Mesodermal cell (in vitro differentiated cells): ENCODE measurements around the gene HBG1.

Experiments used
- H3K27ac ChIP-seq: 2 replicates; pipeline ENCODE4 v1.7.0; 2013; ENCODE audit warnings: mild to moderate bottlenecking, low read depth, low read length, moderate library complexity; ENCODE audit not compliant: severe bottlenecking
- H3K36me3 ChIP-seq: 2 replicates; pipeline ENCODE4 v1.7.1; 2013; ENCODE audit warnings: mild to moderate bottlenecking, low read length, moderate library complexity; ENCODE audit not compliant: control insufficient read depth, insufficient read depth
- H3K4me1 ChIP-seq: one replicate; pipeline ENCODE4 v1.7.1; 2013; ENCODE audit warnings: mild to moderate bottlenecking, low read length; ENCODE audit not compliant: insufficient read depth, control insufficient read depth, poor library complexity, severe bottlenecking
- H3K4me3 ChIP-seq: 2 replicates; pipeline ENCODE4 v1.7.0; 2013; ENCODE audit warnings: low read length, control low read depth, mild to moderate bottlenecking; ENCODE audit not compliant: insufficient read depth, poor library complexity, severe bottlenecking; ENCODE audit errors: extremely low read depth
- H3K9me3 ChIP-seq: 2 replicates; pipeline ENCODE4 v1.7.1; 2013; ENCODE audit warnings: mild to moderate bottlenecking, low read length, moderate library complexity; ENCODE audit not compliant: control insufficient read depth
- WGBS, 2 experiments: methylation state at CpG; one replicate each; pipeline ENCODE4 v1.1.5; 2013; ENCODE audit warnings: missing lambda C conversion rate in 2 of 2; ENCODE audit not compliant: insufficient coverage in 2 of 2; 5-methylcytosine and 5-hydroxymethylcytosine counted together

Gene HBG1

DNA sequence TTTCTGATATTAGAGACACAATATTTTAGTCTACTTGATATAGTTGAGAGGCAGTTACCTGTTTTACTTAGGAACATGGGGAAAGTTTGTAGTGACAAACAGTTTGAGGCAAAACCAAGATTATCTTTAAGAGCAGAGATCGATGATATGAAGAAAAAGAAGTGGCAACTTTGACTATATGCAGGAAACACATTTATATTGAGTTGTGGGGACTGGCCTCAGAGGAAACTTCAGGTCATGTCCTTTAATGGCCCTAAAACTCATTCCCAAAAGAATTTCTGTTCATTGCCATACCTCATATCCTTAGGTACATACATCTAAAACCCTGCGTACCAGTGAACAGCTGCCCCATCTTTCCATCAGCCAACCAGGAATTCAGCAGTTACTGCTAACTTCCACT is 4.5 kb downstream of the HBG1 start:
- Histone ChIP-seq H3K4me3 (no peak overlapping the region), H3K36me3 (no peaks in the 10 kb centered on the region), H3K4me1 (no peaks in the 10 kb centered on the region), H3K27ac (no peak overlapping the region), H3K9me3 (no peaks in the 10 kb centered on the region)
- 84 to 96% methylated on average over 2 of the region's 2 CpGs for WGBS, 2 experiments

DNA sequence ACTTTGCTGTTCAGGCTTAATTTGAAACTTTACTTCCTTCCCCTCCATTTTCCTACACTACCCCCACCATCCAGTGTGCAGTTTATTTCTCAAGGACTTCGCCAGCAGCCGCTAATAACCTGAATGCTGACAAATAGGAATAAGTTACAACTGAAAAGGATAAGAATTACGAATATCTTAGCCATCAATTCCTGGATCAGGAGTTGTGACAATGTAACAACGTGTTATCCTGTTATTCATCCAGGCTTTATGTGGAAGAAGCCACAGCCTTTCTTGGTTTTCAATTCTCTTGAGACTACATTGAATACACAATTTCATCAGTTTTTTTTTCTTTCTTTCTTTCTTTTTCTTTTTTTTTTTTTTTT is 5.9 kb downstream of the HBG1 start:
- Histone ChIP-seq H3K4me3 (no peak overlapping the region), H3K9me3 (no peaks in the 10 kb centered on the region), H3K4me1 (no peaks in the 10 kb centered on the region), H3K36me3 (no peaks in the 10 kb centered on the region), H3K27ac (no peak overlapping the region)
- WGBS, 2 experiments, result 80 to 83% methylated on average over 1 of the region's 4 CpGs

DNA sequence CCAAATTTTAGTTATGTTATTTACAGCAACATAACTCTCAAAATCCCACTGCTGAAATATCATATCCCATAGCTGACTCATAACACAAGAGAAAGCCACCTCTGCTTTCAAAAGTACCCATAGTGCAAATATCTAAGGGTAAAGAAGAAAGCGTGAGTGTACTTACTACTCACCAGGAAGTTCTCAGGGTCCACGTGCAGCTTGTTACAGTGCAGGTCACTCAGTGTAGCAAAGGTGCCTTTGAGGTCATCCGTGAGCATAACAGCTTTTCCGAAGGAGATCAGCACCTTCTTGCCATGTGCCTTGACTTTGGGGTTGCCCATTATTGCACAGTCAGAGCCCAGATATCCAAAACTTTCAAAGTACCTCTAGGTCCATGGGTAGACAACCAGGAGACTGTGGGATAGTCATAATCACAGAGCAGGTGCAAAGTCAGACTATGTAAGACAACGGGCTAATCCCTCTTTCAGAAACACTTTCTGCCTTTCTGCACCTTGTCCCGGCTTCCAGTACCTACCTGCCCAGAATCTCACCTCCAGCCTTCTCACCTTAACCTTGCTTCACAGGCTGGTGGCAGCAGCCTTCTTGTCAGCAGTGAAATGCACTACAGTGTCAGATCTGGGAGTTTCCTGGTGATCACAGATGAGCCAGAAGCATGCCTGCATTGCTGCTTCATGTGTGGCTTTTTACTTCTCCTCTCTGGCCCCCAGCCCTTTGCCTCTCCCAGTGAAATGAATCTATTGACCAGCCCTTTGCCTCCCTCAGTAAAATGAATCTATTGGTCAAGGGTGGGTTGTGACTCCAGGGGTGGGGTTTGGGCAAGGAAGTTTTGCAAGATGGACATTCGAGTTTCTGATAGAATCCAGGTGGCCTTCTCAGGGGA is 6.5 kb downstream of the HBG1 start:
- Histone ChIP-seq H3K36me3 (no peaks in the 10 kb centered on the region), H3K4me3 (no peak overlapping the region), H3K27ac (no peak overlapping the region), H3K4me1 (no peaks in the 10 kb centered on the region), H3K9me3 (no peaks in the 10 kb centered on the region)
- 87 to 88% methylated on average over 6 to 7 of the region's 7 CpGs for WGBS, 2 experiments

DNA sequence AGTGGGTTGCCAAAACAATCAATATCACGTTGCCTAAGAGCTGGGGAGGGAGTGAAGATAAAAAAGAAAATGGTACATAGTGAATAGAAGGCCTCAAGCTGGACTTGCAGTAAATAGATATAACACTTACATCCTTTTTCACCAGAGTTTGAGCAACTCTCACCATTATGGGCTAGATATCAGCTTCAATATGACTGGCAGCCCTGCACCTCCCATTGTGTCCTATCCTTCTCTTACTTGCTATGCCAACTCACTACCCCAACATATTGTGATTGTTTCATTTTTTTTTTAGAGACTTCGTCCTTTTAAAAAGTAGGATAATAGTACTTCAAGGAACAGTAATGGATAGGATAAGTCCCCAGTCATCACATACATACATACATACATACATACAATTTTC is 7.4 kb downstream of the HBG1 start:
- no peaks in the 10 kb centered on the region for H3K9me3 ChIP-seq
- H3K27ac ChIP-seq, result no peak overlapping the region
- WGBS, 2 experiments, result no CpG with 5 or more reads among the region's 2 CpGs
- no peaks in the 10 kb centered on the region for H3K4me1 ChIP-seq
- H3K36me3 ChIP-seq, result no peaks in the 10 kb centered on the region
- no peak overlapping the region for H3K4me3 ChIP-seq

DNA sequence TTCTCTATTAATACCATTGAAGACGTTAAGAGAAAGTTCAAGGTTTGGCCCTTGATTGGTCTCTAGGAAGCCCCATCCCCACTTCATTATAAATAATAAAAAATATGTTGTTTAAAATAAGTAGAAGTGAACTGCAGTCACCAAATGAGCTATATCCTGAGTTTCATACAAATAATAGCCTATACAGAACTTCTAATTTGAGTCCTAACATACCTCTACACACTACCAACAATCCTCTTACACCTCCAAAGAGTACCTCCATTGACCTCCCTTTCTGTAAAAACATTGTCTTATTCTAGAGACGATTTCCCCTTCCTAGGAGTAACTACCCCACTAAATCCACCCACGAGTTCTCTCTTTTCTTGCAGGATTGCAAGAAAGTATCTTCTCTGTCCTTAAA is 8.2 kb downstream of the HBG1 start:
- 84 to 100% methylated on average over 2 of the region's 3 CpGs for WGBS, 2 experiments
- H3K36me3 ChIP-seq, result no peaks in the 10 kb centered on the region
- H3K27ac ChIP-seq, result no peak overlapping the region
- H3K4me3 ChIP-seq, result no peak overlapping the region
- H3K9me3 ChIP-seq, result no peaks in the 10 kb centered on the region
- no peaks in the 10 kb centered on the region for H3K4me1 ChIP-seq

DNA sequence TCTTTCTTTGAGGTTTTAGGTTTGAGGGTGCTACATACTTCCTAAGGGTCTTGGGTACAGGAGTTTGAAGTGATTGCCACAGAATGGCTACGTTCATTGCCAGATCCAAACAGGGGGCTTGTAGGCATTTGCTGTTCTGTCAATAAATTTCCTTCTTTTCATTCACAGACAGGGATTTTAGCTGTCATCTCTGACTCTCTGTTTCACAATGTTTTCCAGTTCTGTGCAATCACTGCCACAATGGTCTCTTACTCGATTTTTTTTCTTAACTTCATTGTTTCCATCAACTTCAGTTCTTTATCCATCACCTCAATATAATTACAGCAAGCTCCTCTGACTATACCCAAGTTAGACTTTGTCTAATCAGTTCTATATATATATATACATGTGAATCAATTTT is 9.2 kb downstream of the HBG1 start:
- WGBS, 2 experiments, result 90 to 92% methylated on average over 2 of the region's 2 CpGs
- no peaks in the 10 kb centered on the region for H3K4me1 ChIP-seq
- H3K9me3 ChIP-seq, result no peaks in the 10 kb centered on the region
- H3K36me3 ChIP-seq, result no peaks in the 10 kb centered on the region
- H3K27ac ChIP-seq, result no peak overlapping the region
- H3K4me3 ChIP-seq, result no peak overlapping the region

DNA sequence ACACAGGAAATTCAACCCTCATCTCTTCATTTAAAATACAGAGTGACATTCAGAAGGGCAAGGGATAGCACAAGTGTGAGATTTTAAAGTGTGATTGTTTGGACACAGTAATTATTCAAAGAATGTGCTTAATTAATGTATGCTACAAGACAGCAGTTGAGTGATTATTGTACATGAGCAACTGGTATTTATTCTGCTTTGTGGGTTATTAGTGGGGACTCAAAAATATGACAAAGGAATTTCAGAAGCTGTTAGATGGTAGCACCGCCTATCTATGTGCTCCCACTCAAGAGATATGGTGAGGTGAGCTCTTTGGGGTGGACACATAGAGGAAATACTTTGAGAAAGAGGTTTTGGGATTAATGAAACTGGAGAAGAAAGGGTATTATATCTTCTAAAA is 9.6 kb downstream of the HBG1 start:
- no peak overlapping the region for H3K4me3 ChIP-seq
- H3K36me3 ChIP-seq, result no peaks in the 10 kb centered on the region
- no peak overlapping the region for H3K27ac ChIP-seq
- WGBS, 2 experiments, result 75 to 100% methylated on average over 1 of the region's 1 CpG
- no peaks in the 10 kb centered on the region for H3K9me3 ChIP-seq
- H3K4me1 ChIP-seq, result no peaks in the 10 kb centered on the region

DNA sequence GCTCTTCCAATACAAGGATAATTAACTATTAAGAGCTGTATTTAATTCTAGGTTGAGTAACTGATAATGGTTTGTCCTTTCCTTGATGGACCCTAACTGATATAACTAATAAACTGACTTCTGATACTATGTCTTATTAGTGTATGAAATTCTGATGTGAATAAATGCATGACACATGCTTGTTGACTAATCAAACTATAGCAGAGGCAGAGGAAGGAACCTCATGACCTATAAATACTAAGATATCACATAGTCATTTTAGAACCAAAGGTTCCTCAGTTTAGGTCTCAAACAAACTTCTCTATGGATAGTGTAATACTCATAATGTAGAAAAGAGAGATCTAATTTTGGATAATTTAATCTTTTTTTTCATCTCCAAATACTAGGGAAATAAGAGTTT is 10.6 kb downstream of the HBG1 start:
- Histone ChIP-seq H3K4me3 (no peak overlapping the region), H3K27ac (no peak overlapping the region), H3K9me3 (no peaks in the 10 kb centered on the region), H3K4me1 (no peaks in the 10 kb centered on the region), H3K36me3 (no peaks in the 10 kb centered on the region)

DNA sequence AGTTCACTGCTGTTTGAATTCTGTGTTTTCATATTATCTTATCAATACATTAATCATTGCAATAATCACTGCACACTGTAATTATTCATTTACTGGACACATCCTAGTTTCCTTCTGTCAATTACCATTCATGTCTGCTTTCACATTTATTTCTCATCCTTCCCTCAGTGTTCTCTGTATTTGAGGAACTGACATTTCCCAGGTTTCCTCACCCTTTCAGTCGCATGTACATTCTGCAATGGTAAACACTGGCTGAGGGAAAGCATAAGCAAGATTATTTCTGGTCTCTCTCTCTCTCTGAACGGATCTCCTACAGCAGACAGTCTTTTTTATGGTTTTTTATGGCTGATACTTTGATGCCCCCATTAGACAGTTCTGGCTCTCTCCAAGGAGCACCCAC is 11.2 kb downstream of the HBG1 start:
- H3K36me3 ChIP-seq, result no peaks in the 10 kb centered on the region
- no peaks in the 10 kb centered on the region for H3K9me3 ChIP-seq
- H3K27ac ChIP-seq, result no peak overlapping the region
- no peaks in the 10 kb centered on the region for H3K4me1 ChIP-seq
- WGBS, 2 experiments, result 83 to 100% methylated on average over 1 of the region's 2 CpGs
- H3K4me3 ChIP-seq, result no peak overlapping the region

DNA sequence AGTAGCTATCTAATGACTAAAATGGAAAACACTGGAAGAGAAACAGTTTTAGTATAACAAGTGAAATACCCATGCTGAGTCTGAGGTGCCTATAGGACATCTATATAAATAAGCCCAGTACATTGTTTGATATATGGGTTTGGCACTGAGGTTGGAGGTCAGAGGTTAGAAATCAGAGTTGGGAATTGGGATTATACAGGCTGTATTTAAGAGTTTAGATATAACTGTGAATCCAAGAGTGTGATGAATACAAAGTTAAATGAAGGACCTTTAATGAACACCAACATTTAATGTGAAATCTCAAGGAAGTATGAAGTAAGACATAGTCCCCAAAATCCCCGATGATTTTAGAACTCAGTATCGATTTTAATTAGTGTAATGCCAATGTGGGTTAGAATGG is 12.2 kb downstream of the HBG1 start:
- no peak overlapping the region for H3K27ac ChIP-seq
- no peaks in the 10 kb centered on the region for H3K4me1 ChIP-seq
- 86 to 97% methylated on average over 2 of the region's 2 CpGs for WGBS, 2 experiments
- H3K4me3 ChIP-seq, result no peak overlapping the region
- no peaks in the 10 kb centered on the region for H3K36me3 ChIP-seq
- H3K9me3 ChIP-seq, result no peaks in the 10 kb centered on the region

DNA sequence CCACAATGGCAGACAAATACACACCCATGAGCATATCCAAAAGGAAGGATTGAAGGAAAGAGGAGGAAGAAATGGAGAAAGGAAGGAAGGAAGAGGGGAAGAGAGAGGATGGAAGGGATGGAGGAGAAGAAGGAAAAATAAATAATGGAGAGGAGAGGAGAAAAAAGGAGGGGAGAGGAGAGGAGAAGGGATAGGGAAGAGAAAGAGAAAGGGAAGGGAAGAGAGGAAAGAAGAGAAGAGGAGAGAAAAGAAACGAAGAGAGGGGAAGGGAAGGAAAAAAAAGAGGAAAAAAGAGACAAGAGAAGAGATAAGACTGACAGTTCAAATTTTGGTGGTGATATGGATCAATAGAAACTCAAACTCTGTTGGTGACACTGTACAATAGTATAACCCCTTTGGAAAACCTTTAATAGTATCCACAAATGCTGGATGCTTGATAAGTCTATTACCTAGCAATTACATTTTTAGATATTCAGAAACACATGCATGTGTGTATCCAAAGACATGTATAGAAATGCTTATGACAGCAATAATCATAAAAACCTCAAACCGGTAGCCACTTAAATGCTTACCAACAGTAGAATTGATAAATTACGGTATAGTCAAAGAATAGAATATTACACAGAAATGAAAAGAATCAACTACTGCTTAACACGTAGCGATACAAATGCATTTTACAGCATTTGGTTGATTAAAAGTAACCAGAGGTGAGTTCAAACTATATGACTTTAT is 14.1 kb downstream of the HBG1 start:
- Histone ChIP-seq H3K36me3 (no peaks in the 10 kb centered on the region), H3K27ac (no peak overlapping the region), H3K4me1 (no peaks in the 10 kb centered on the region), H3K9me3 (no peaks in the 10 kb centered on the region), H3K4me3 (no peak overlapping the region)
- WGBS, 2 experiments, result 62 to 83% methylated on average over 1 to 3 of the region's 5 CpGs
